Ecto neural progenitor cell (in vitro differentiated cells): ENCODE measurements around the gene ABCC8.
"Not testable (repeated sequence)": the region's sequence is repeated elsewhere in the genome, so short reads cannot be mapped to it uniquely, and the experiment has no call there.

Source experiments
- DNase-seq: peaks from one replicate; pipeline ENCODE4 v3.0.0-alpha.2; 2018; ENCODE audit warnings: low spot score

ABCC8 gene

GRCh38 chr11:17428261-17428660 lies 48.4 kb downstream of the ABCC8 start:
- DNase-seq, result no peak

DNA sequence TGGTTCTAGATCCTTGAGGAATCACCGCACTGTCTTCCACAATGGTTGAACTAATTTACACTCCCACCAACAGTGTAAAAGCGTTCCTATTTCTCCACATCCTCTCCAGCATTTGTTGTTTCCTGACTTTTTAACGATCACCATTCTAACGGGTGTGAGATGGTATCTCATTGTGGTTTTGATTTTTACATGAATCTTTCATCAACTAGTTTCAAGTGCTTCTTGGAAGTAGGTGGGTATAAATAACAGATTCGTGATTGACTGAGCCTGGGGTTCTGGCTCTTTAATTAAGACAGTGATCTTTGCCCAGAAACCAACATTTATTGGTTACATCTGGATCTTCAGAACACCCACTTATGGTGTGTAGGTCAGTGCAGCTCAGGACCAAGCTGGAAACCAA lies 50.4 kb downstream of the ABCC8 start:
- not testable (repeated sequence) for DNase-seq

- DNase-seq, result no peak
These were observed 52.9 kb downstream of the ABCC8 start for GRCh38 chr11:17423533-17424310.

DNA sequence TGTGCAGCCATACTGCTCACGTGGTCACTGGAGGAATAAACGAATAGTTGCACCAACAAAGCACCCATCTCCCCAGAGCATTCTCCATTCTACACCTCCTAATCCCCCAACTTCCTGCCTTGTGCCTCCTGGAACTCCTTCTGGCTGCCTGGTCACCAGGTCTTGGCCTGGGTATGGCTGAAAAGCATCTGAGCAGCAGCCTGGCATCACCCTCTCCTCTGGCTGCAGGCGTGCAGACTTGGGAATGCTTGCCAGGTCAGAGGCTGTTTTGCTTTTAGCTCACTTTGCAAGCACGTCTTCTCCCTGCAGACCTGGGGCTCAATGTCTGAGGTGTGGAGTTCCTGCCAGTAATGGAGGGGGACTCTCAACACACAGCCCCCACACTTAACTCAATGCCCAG lies 54.9 kb downstream of the ABCC8 start:
- no peak for DNase-seq

GRCh38 chr11:17418444-17419081 lies 58.1 kb downstream of the ABCC8 start:
- DNase-seq, result no peak

DNA sequence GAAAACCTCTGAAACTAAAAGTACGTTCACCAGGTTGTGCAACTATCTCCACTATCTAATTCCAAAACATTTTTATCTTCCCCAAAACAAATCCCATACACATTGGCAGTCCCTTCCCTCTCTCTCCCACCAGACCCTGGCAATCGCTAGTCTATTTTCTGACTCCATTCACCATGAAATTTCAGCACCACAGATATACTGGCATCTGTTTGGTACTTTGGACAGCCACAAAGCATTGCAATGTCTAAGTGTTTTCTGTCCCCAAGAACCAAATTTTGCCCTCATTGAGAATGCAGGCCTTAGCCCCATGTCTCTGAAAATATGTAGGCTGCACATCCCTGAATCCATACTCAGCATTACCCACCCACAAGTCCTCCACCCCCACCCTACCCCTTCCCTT lies 60.2 kb downstream of the ABCC8 start:
- no peak for DNase-seq

DNA sequence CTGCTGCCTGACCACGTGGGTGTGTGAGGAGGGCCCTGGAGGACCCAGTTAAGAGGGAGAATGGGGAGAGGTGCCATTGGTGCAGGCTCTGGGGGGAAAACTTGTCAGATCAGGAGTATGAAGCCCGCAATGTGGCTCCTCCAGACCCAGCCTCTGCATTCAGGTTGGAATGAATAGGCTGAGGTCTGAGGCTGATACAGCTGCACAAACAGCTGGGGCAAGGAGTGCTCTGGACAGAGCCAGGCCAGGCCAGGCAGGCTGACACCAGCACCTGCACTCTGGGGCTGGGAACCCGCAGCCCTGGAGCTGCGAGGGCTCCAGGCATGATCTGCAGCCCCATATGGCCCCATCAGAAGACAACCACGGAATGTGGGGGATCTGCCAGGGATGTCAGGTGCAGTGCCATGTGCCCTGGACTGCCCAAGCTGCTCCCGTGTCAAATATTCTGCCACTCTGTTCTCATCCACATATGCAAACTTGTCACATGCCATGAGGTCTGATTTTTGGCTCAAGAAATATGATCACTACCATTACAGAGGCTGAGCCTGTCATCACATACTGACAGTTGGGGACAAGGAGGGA lies 61.0 kb downstream of the ABCC8 start:
- no peak for DNase-seq

DNA sequence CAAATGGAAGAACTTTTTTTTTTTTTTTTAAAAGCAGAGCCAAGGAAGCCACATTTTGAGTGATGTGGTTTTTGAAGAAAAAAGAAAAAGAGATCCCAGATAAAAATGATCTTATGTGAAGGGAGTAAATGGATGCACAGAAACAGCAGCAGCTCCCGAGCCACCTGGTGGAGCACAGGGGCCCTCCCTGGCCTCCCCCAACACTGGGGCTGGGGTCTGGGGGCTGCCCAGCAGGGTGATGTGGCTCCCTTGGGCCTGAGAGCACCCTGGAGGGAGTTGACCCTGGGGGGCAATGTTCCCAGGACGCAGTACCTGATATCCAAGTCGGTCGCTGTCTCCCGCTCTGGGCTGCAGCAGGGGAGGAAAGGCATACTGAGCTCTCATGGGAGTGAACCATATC lies 61.7 kb downstream of the ABCC8 start:
- DNase-seq, result no peak

DNA sequence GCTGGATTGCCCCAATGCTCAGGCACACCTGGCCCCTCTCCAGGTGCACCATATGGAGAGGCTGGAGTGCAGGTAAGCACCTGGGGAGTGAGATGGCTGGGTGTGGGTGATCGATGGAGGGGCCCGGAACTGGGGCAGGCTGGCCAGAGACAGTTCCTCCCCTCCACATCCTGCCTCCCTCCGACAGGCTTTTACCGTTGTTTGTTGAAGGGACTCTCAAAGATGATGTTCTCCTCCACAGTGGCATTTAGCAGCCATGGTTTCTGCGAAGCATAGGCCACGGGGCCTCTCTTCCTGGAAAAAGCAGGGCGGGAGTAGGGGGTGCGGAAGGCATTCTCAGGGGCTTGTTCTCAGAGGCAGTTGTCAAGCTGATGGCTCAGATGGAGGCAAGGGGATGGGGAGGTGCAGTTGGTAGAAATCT lies 62.3 kb downstream of the ABCC8 start:
- no peak for DNase-seq

DNA sequence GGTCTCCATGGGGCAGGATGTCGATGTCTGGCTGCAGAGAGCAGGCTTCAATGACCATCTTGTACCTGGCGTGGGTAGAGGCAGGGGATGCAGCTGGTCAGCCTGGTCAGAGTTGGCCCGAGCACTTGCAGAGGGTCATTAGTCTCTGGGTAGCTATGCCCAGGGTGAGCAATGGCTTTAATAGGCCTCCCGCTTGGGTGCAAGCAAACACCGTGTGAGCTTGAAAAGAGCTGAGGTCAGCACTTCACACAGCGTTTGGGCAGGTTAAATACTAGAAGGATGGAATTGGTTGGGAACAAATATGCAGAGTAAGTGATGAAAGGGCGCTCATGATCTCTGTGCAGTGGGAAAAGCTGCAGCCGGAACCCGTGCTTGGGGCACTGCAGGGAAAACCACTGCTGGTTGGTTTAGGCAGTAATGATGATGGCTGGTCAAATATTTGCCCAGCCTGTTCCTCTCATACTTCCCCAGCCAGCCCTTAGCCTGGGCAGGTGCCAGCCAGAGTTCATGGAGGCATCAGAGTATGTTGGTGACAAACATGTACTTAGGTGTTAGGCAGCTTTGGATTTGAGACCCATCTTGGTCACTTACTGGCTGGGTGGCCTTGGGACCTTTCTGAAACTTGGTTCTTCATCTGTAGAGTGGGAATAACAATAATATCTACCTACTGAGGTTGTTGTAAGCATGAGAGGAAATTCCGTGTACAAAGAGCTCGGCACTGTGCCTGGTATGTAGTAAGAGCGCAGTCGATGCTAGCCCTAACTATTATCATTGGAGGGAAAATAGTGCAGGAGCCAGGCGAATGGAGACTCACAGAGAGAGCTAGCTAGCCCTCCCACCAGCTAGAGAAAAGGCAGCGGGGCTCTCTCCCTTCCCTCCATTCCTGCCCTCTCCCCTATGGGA lies 63.0 kb downstream of the ABCC8 start:
- DNase-seq, result no peak

GRCh38 chr11:17412488-17413180 lies 64.0 kb downstream of the ABCC8 start:
- no peak for DNase-seq

DNA sequence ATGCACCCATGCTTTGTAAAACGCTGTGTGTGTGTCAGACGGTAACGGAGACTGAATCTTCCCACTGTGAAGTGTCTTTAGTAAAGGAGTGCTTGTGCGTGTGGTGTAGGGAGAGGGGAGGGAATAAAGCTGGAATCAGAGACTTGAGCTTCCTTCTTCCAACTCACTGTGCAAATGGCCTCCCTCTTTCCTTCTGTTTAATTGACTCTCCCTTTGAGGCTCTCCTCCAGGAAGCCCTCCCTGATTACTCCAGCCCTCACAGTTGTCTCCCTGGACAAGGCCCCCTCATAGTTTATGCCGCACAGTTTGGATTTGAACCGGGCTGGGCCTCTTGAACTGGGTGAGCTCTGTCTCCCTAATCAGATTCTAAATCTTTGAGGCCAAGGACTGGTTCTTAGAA lies 65.2 kb downstream of the ABCC8 start:
- no peak for DNase-seq

DNA sequence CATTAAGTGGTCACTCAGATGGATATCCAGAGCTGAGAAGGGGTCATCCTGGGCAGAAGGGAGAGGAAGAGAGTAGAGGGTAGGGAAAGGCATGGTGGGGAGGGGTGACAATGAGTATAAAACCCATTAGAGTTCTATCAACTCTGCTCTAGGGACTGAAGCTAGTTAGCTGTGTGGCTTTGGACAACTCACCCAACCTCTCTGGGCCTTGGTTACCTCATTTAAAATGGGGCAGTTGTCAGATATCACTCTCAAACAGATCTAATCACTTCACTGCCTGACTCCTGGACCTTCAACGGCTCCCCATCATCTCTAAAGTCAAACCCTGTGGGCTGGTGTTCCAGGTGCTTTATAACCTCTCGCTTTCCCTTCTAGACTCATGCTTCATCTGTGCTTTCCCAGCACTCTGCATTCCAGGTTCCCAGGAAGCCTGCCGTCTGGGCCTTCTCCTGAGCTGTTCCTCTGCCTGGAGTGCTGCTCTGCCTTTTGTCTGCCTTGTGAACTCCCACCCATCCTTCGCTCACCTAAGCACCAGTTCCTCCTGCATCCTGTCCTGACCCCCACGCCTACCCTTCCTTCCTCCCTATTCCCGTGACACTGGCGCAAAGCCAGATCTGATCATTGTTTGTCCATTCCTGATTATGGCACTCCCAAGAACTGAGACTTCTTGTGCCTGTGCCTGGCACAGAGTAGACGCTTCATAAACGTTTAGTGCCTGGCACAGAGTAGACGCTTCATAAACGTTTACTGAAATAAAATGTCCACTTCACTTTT lies 65.9 kb downstream of the ABCC8 start:
- DNase-seq, result no peak

DNA sequence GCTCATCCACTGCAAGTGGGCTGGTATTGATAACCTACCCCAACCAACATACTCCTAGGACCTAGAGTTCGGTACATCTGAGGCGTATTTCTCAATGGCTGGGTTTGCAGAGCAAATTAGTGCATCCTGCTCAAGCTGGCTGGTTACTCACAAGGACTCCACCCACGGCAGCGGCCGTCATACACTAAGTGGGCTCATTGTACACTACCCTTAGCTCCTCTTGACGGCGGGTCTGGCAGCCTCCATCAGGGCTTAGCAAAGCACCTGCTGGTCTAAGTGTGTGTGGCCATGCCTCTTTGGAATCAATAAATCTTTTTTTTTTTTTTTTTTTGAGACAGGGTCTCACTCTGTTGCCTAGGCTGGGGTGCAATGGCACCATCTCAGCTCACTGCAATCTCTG lies 68.0 kb downstream of the ABCC8 start:
- no peak for DNase-seq

DNA sequence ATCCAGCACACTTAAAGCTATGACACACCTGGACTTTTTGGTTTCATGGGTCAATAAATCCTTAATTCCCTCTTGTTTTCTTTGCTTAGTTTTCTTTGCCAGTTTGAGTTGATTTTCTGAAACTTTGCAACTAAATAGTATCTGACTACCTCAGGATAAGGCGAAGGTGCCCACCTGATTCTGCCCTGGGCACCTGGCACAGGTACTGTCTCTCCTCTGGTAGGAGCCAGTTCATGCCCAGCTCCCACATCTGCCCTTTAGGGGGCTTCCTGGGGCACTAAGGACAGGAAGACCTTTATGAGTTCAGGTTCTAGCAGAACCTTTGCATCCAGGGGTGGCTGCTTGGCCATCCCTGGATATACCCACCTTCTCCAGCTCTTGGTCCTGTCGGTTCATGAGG lies 68.6 kb downstream of the ABCC8 start:
- no peak for DNase-seq

- no peak for DNase-seq
These were observed 69.1 kb downstream of the ABCC8 start for GRCh38 chr11:17407575-17407974.

DNA sequence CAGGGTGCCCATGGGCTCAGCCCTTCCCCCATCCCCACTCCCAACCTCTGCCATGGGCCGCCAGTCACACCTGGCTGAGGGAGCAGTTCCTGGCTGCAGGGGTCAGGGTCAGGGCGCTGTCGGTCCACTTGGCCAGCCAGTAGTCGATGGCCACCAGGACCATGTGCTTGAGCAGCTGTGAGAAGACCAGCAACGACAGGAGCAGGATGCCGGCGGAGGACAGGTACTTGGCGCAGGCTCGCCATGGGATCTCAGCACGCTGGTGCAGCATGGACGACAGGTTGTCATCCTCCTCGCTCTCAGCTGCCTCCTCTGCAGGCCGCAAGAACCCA lies 69.9 kb downstream of the ABCC8 start:
- no peak for DNase-seq

DNA sequence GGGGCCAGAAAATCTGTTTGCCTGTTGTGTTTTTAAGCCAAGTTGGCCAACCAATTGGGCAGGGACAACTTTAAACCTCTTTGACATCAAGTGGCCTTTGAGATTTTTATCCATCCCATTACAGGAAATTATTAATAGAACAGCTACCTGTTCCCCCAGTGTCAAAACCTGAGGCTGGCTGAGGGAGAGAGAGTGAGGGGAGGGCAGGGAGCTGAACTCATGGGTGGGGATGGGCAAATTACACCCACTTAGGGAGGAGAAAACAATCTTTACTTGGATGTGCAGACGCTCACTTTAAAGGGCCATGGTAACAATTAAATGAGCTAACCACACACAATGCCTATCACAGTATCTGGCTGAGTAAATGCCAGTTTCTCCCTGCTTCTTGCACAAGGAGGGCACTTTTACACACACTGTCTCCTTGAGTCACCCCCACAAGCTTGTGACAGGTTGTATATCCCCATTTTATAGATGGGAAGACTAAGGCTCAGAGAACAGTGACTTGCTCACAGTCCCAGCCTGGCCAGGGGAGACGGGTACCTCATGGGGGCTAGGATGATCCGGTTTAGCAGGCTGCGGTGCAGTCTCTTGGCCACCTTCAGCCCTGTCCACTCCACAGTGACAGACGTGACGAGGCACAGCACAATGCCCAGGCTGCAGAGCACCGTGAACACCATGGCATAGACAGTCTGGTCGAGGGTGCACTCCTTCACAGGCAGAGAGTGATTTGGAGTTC lies 70.4 kb downstream of the ABCC8 start:
- DNase-seq, result no peak

DNA sequence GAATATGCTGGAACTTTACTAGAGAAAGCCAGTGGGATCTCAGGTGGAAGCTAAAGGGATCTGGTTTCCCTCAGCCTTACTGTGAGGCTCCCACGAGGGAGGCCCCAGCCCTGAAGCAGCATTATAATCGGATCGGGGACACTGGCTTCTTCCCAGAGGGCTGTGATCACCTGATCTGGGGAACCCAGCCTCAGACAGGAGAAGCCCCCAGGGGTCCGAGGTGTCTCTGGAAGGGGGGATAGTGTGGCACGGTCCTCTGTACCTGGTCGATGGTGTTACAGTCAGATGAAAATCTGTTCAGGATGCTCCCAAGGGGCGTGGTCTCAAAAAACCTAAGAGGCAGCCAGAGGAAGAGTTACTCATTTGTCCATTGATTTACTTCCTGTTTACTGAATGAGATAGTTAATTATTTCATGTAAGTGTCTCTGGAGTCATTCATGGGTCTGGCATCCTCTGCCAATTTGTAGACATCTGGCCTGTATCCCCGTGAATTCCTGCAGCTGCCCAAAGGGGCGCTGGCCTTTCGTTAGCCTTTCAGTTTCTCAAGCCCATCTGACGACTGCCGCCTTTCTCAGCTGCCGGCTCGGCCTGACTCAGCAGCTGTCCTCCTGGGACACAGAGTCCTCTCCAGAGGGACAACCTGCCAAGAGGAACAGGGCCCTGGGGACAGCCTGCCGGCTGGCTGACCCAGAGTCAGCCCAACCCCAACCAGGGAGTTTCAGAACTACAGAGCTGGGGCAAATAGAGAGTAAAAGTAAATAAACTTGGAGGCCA lies 71.2 kb downstream of the ABCC8 start:
- peak; percentile 72 for DNase-seq
